Neural progenitor cell (in vitro differentiated cells): Measurements from ENCODE around the gene ADORA2A. TPM values are rescaled to one million over a fixed set of nuclear protein-coding genes. Genes with fewer than 3 reads are reported as not detected.

Experiments used
- DNase-seq: peaks from one replicate; pipeline ENCODE4 v3.0.0-alpha.2; 2016; ENCODE audit warnings: low spot score
- H2AFZ ChIP-seq: fragments of 200-600 bp; sonication (generic); replicated peaks from 2 replicates; pipeline ENCODE4 v1.6.1; 2016; ENCODE audit warnings: antibody characterized with exemption
- H3F3A ChIP-seq: fragments of 200-600 bp; sonication (generic); 2 replicates; pipeline ENCODE4 v1.6.1; 2016; ENCODE audit warnings: antibody characterized with exemption, low read depth
- H3K27ac ChIP-seq: fragments of 200-600 bp; sonication (generic); 2 replicates; pipeline ENCODE4 v1.5.1; 2016; ENCODE audit warnings: mild to moderate bottlenecking
- H3K27me3 ChIP-seq: fragments of 200-600 bp; sonication (generic); 2 replicates; pipeline ENCODE4 v1.6.1; 2016; ENCODE audit warnings: mild to moderate bottlenecking, moderate library complexity
- H3K36me3 ChIP-seq: fragments of 200-600 bp; sonication (generic); 2 replicates; pipeline ENCODE4 v1.5.1; 2016
- H3K4me1 ChIP-seq: fragments of 200-600 bp; sonication (generic); 2 replicates; pipeline ENCODE4 v1.6.1; 2016; ENCODE audit warnings: mixed run types
- H3K4me2 ChIP-seq: fragments of 200-600 bp; sonication (generic); 2 replicates; pipeline ENCODE4 v1.6.1; 2016
- H3K4me3 ChIP-seq: fragments of 200-600 bp; sonication (generic); 2 replicates; pipeline ENCODE4 v1.5.1; 2016
- H3K79me2 ChIP-seq: fragments of 200-600 bp; sonication (generic); 2 replicates; pipeline ENCODE4 v1.6.1; 2016; ENCODE audit warnings: low read depth
- H3K9ac ChIP-seq: fragments of 200-600 bp; sonication (generic); 2 replicates; pipeline ENCODE4 v1.6.1; 2016
- H3K9me3 ChIP-seq: fragments of 200-600 bp; sonication (generic); 2 replicates; pipeline ENCODE4 v1.5.1; 2016; ENCODE audit warnings: low read depth
- H4K20me1 ChIP-seq: fragments of 200-600 bp; sonication (generic); 2 replicates; pipeline ENCODE4 v1.6.1; 2016; ENCODE audit warnings: low read depth
- H3K27ac Mint-ChIP-seq: 3 replicates; pipeline ENCODE4 v1.8.0; 2021; ENCODE audit warnings: mixed read lengths
- H3K27me3 Mint-ChIP-seq: 2 replicates; pipeline ENCODE4 v1.8.0; 2022; ENCODE audit warnings: low read depth, mild to moderate bottlenecking, inconsistent platforms, moderate library complexity, mixed read lengths; ENCODE audit not compliant: insufficient read depth
- H3K36me3 Mint-ChIP-seq: 3 replicates; pipeline ENCODE4 v1.8.0; 2021; ENCODE audit warnings: mixed read lengths
- H3K4me1 Mint-ChIP-seq: 3 replicates; pipeline ENCODE4 v1.8.0; 2021; ENCODE audit warnings: mixed read lengths
- H3K4me3 Mint-ChIP-seq: 3 replicates; pipeline ENCODE4 v1.8.0; 2021; ENCODE audit warnings: mild to moderate bottlenecking, moderate library complexity, mixed read lengths
- H3K9me3 Mint-ChIP-seq: 3 replicates; pipeline ENCODE4 v1.8.0; 2020; ENCODE audit warnings: mixed read lengths
- CTCF ChIP-seq: fragments of 200-600 bp; sonication (generic); IDR thresholded peaks from 2 replicates; pipeline ENCODE4 v1.5.1; 2017; ENCODE audit warnings: antibody characterized with exemption, mild to moderate bottlenecking
- EZH2 ChIP-seq: fragments of 200-600 bp; sonication (generic); IDR thresholded peaks from 2 replicates; pipeline ENCODE4 v1.6.1; 2017; ENCODE audit warnings: antibody characterized with exemption, mild to moderate bottlenecking, moderate library complexity
- EZH2phosphoT487 ChIP-seq: fragments of 200-600 bp; sonication (generic); IDR thresholded peaks from 2 replicates; pipeline ENCODE4 v1.6.1; 2017; ENCODE audit warnings: antibody characterized with exemption
- total RNA-seq: library from RNA; depleted of rRNA; stranded (reverse); fragments of >200 nt; gene quantifications from 2 replicates; pipeline ENCODE4 v1.2.3, GENCODE V29; 2015; ENCODE audit warnings: low replicate concordance

The ADORA2A gene
- total RNA-seq, 1 donor from 2014 or later: 0.51 TPM

- no peaks in the 10 kb centered on the region for H3K36me3 Mint-ChIP-seq
- no peak for DNase-seq
Observed at GRCh38 chr22:24428751-24429410, 1.5 kb downstream of the ADORA2A start.

GRCh38 chr22:24429411-24430365 lies 2.3 kb downstream of the ADORA2A start:
- Histone ChIP-seq H4K20me1 (no peaks in the 10 kb centered on the region), H3K4me1 (no peaks in the 10 kb centered on the region), H3K79me2 (no peaks in the 10 kb centered on the region), H3F3A (peaks cover 8% of the 10 kb centered on the region), H3K9me3 (no peaks in the 10 kb centered on the region), H3K4me2 (no peak overlapping the region), H3K4me3 (no peak overlapping the region), H3K27ac (no peak overlapping the region), H2AFZ (no peak overlapping the region), H3K9ac (no peak overlapping the region), H3K27me3 (peaks cover 29% of the 10 kb centered on the region), H3K36me3 (no peaks in the 10 kb centered on the region)
- Mint-ChIP-seq H3K4me1 (peaks cover 28% of the 10 kb centered on the region), H3K27ac (peak overlapping the region; percentile 97), H3K27me3 (peaks cover 20% of the 10 kb centered on the region), H3K9me3 (no peaks in the 10 kb centered on the region), H3K4me3 (peak overlapping the region; percentile 38), H3K36me3 (no peaks in the 10 kb centered on the region)
- TF ChIP-seq CTCF (no peak), EZH2 (no peak), EZH2phosphoT487 (no peak)
- no peak for DNase-seq

More at GRCh38 chr22:24428751-24429410, 1.5 kb downstream of the ADORA2A start:
- Histone ChIP-seq H3K27me3 (peaks cover 37% of the 10 kb centered on the region), H3K4me3 (no peak overlapping the region), H3K79me2 (no peaks in the 10 kb centered on the region), H3K4me2 (no peak overlapping the region), H3K4me1 (peaks cover 5% of the 10 kb centered on the region), H3K9ac (no peak overlapping the region), H2AFZ (no peak overlapping the region), H4K20me1 (no peaks in the 10 kb centered on the region), H3K27ac (no peak overlapping the region), H3K36me3 (no peaks in the 10 kb centered on the region), H3K9me3 (no peaks in the 10 kb centered on the region), H3F3A (peaks cover 8% of the 10 kb centered on the region)
- Mint-ChIP-seq H3K27me3 (peaks cover 18% of the 10 kb centered on the region), H3K9me3 (no peaks in the 10 kb centered on the region), H3K27ac (peak overlapping the region; percentile 97), H3K4me3 (peak overlapping the region; percentile 38), H3K4me1 (peaks cover 25% of the 10 kb centered on the region)
- no peak for TF ChIP-seq EZH2
- no peak for TF ChIP-seq CTCF
- no peak for TF ChIP-seq EZH2phosphoT487

GRCh38 chr22:24430431-24431308 lies 3.3 kb downstream of the ADORA2A start:
- Histone ChIP-seq H3K9me3 (no peaks in the 10 kb centered on the region), H3K36me3 (no peaks in the 10 kb centered on the region), H3K4me2 (no peak overlapping the region), H3K4me1 (no peaks in the 10 kb centered on the region), H3F3A (peaks cover 8% of the 10 kb centered on the region), H2AFZ (no peak overlapping the region), H3K4me3 (no peak overlapping the region), H3K27ac (no peak overlapping the region), H4K20me1 (no peaks in the 10 kb centered on the region), H3K79me2 (no peaks in the 10 kb centered on the region), H3K9ac (no peak overlapping the region), H3K27me3 (peaks cover 19% of the 10 kb centered on the region)
- DNase-seq: no peak
- Mint-ChIP-seq H3K36me3 (no peaks in the 10 kb centered on the region), H3K4me1 (peaks cover 25% of the 10 kb centered on the region), H3K27ac (no peak overlapping the region), H3K27me3 (peaks cover 18% of the 10 kb centered on the region), H3K4me3 (no peak overlapping the region), H3K9me3 (no peaks in the 10 kb centered on the region)
- TF ChIP-seq CTCF: no peak
- TF ChIP-seq EZH2phosphoT487: no peak
- TF ChIP-seq EZH2: no peak
